K562 (cell line): ENCODE data around the gene OR5K1. TPM values are rescaled to one million over a fixed set of nuclear protein-coding genes. Genes with fewer than 3 reads are reported as not detected.

Source experiments
- ARNT ChIP-seq, 2 experiments: fragments of 450-650 bp; IDR thresholded peaks; 2 replicates each; pipeline ENCODE4 v1.6.1; 2016; ENCODE audit warnings: mild to moderate bottlenecking in 1 of 2
- ATF1 ChIP-seq, 2 experiments: fragments of 450-650 bp in 1 of 2; IDR thresholded peaks; 2 replicates each; pipeline ENCODE4 v1.6.1; 2016; ENCODE audit warnings: missing compliant biosample characterization in 1 of 2, missing genetic modification characterization in 1 of 2
- CREB1 ChIP-seq, 2 experiments: sonication (generic) in 1 of 2; formaldehyde crosslinking in 1 of 2; IDR thresholded peaks; 2 replicates each; pipeline versions ENCODE4 v1.6.1 to v1.8.0; 2012 to 2022; ENCODE audit warnings: inconsistent platforms in 1 of 2, mild to moderate bottlenecking in 1 of 2, missing genetic modification reagents in 1 of 2, moderate library complexity in 1 of 2
- ELF4 ChIP-seq: fragments of 450-650 bp; formaldehyde crosslinking; IDR thresholded peaks from 2 replicates; pipeline ENCODE4 v1.4.0; 2022; ENCODE audit warnings: missing genetic modification characterization
- ERF ChIP-seq: fragments of 450-650 bp; formaldehyde crosslinking; IDR thresholded peaks from 2 replicates; pipeline ENCODE4 v1.4.0; 2020; ENCODE audit warnings: mild to moderate bottlenecking, mixed read lengths
- HLTF ChIP-seq: fragments of 450-650 bp; IDR thresholded peaks from 2 replicates; pipeline ENCODE4 v1.6.1; 2016
- ID3 ChIP-seq, 2 experiments: fragments of 250-450 bp in 1 of 2; fragments of 450-650 bp in 1 of 2; sonication (Bioruptor Pico) in 1 of 2; IDR thresholded peaks; 2 replicates each; pipeline versions ENCODE4 v1.6.1 to v1.8.0; 2016 to 2021; ENCODE audit warnings: mild to moderate bottlenecking in 2 of 2, moderate library complexity in 2 of 2, missing compliant biosample characterization in 1 of 2, missing genetic modification characterization in 1 of 2
- NR1H2 ChIP-seq: sonication (generic); formaldehyde crosslinking; IDR thresholded peaks from 2 replicates; pipeline ENCODE4 v1.4.0; 2020; ENCODE audit warnings: mild to moderate bottlenecking, missing genetic modification reagents
- OTX1 ChIP-seq: fragments of 450-650 bp; formaldehyde crosslinking; IDR thresholded peaks from 2 replicates; pipeline ENCODE4 v1.4.0; 2022; ENCODE audit warnings: mild to moderate bottlenecking
- PHTF2 ChIP-seq: fragments of 250-450 bp; sonication (Bioruptor Pico); IDR thresholded peaks from 2 replicates; pipeline ENCODE4 v1.5.0; 2021; ENCODE audit warnings: mild to moderate bottlenecking
- RFX7 ChIP-seq: fragments of 250-450 bp; sonication (Bioruptor Pico); IDR thresholded peaks from 2 replicates; pipeline ENCODE4 v1.5.1; 2021; ENCODE audit warnings: mild to moderate bottlenecking
- SMC3 ChIP-seq: conservative IDR thresholded peaks from 2 replicates; pipeline ENCODE4 v1.6.1; 2011; ENCODE audit warnings: low read depth, low read length, improper control_type of control experiment; ENCODE audit not compliant: insufficient read depth
- TAF9B ChIP-seq: fragments of 450-650 bp; IDR thresholded peaks from 2 replicates; pipeline ENCODE4 v1.6.1; 2018; ENCODE audit warnings: mild to moderate bottlenecking; ENCODE audit not compliant: partially characterized antibody
- TEAD4 ChIP-seq, 2 experiments: sonication (generic) in 1 of 2; formaldehyde crosslinking in 1 of 2; IDR thresholded peaks; 2 replicates each; pipeline versions ENCODE4 v1.6.1 to v1.8.0; 2012 to 2022; ENCODE audit warnings: borderline replicate concordance in 1 of 2, inconsistent platforms in 1 of 2, low read length in 1 of 2, mild to moderate bottlenecking in 1 of 2, missing genetic modification reagents in 1 of 2
- YBX1 ChIP-seq: fragments of 450-650 bp; IDR thresholded peaks from 2 replicates; pipeline ENCODE4 v1.7.1; 2016; ENCODE audit warnings: mild to moderate bottlenecking
- ZC3H8 ChIP-seq: fragments of 450-650 bp; IDR thresholded peaks from 2 replicates; pipeline ENCODE4 v1.6.1; 2017
- ZKSCAN3 ChIP-seq: fragments of 250-450 bp; sonication (Bioruptor Pico); IDR thresholded peaks from 2 replicates; pipeline ENCODE4 v1.4.0; 2020
- ZNF165 ChIP-seq: fragments of 250-450 bp; sonication (Bioruptor Pico); IDR thresholded peaks from 2 replicates; pipeline ENCODE4 v1.4.0; 2020; ENCODE audit warnings: borderline replicate concordance
- ZNF212 ChIP-seq: fragments of 450-650 bp; formaldehyde crosslinking; IDR thresholded peaks from 2 replicates; pipeline ENCODE4 v1.4.0; 2020; ENCODE audit warnings: mild to moderate bottlenecking
- ZNF551 ChIP-seq: fragments of 250-450 bp; sonication (Bioruptor Pico); IDR thresholded peaks from 2 replicates; pipeline ENCODE4 v1.5.0; 2021; ENCODE audit warnings: mild to moderate bottlenecking, moderate library complexity
- polyA plus RNA-seq, 8 experiments: library from polyadenylated mRNA; depleted of rRNA in 4 of 8; stranded (reverse) in 5 of 8; unstranded in 3 of 8; fragments of >200 nt; fragmentation: Nextera tagmentation in 2 of 8; fragmentation: Illumina TruSeq in 1 of 8; extraction: Ambion mirVana in 2 of 8; extraction: Trizol in 1 of 8; gene quantifications; 2 replicates each; pipeline versions ENCODE4 v1.2.1 to v1.2.3, GENCODE V29; 2011 to 2014; ENCODE audit warnings: inconsistent platforms in 1 of 8, missing spikeins in 1 of 8
- total RNA-seq, 7 experiments: library from RNA; depleted of rRNA in 6 of 7; stranded (reverse); fragments of >200 nt in 6 of 7; fragmentation: Illumina TruSeq in 2 of 7; extraction: Trizol in 2 of 7; gene quantifications; 2 replicates each; pipeline versions ENCODE4 v1.2.1 to v1.2.3, GENCODE V29; 2011 to 2021; ENCODE audit warnings: low replicate concordance in 1 of 7
- TF ChIP-seq, protein P1 (sequence below): fragments of 250-450 bp; sonication (Bioruptor Pico); IDR thresholded peaks from 2 replicates; pipeline ENCODE4 v1.9.0; 2021; ENCODE audit warnings: mild to moderate bottlenecking, inconsistent platforms

The OR5K1 gene
- total and polyA plus RNA-seq, 9 of the 15 experiments (the other 6 are each of a cell fraction or from before 2014, with no cell fraction given): not detected

DNA sequence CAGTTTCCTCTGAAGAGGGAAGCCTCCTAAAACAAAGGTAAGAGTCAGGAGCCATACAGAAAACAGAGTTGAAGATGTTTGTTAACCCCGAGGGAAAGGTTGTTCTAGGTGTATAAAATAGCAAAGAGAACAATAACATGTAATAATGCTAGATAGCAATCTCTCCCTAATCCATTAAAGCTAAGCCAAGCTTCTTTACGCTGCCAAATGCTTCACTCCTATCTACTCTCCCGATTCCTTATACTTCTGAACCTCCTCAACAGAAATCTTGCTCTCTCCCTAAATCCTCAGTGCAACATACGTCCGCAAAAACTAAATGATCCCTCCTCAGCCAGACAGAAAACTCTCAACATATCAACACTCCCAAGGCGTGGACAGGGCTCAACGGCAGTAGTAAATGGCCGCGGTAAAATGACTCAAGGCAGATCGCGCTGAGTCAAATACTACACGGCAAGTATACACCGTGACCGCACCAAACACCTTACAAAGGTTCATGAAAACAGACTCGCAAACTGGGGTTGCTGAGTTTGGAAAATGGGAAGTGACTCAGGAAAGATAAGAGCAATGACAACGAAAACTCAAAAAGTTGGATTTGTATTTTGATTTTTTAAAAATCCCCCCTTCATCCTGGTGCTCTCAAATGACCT, 59.0 kb downstream of the OR5K1 start (continued):
- TF ChIP-seq, protein P1, sequence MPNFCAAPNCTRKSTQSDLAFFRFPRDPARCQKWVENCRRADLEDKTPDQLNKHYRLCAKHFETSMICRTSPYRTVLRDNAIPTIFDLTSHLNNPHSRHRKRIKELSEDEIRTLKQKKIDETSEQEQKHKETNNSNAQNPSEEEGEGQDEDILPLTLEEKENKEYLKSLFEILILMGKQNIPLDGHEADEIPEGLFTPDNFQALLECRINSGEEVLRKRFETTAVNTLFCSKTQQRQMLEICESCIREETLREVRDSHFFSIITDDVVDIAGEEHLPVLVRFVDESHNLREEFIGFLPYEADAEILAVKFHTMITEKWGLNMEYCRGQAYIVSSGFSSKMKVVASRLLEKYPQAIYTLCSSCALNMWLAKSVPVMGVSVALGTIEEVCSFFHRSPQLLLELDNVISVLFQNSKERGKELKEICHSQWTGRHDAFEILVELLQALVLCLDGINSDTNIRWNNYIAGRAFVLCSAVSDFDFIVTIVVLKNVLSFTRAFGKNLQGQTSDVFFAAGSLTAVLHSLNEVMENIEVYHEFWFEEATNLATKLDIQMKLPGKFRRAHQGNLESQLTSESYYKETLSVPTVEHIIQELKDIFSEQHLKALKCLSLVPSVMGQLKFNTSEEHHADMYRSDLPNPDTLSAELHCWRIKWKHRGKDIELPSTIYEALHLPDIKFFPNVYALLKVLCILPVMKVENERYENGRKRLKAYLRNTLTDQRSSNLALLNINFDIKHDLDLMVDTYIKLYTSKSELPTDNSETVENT: no peak
- TF ChIP-seq OTX1 (CRISPR knock-in tag) (no peak), PHTF2 (CRISPR knock-in tag) (no peak), ID3 (CRISPR knock-in tag; IDR thresholded peaks at IDR 0.05) (no peak), ID3 (tag; IDR thresholded peaks at IDR 0.05) (no peak), SMC3 (no peak), ERF (CRISPR knock-in tag) (no peak), ZNF551 (no peak), TEAD4 (IDR thresholded peaks at IDR 0.05; ENCODE audit: low read length) (no peak), TEAD4 (CRISPR knock-in tag; IDR thresholded peaks at IDR 0.05; ENCODE audit: borderline replicate concordance) (no peak), HLTF (no peak), ARNT (IDR thresholded peaks at IDR 0.05) (no peak), ATF1 (CRISPR knock-in tag; IDR thresholded peaks at IDR 0.05) (no peak), ATF1 (tag; IDR thresholded peaks at IDR 0.05) (no peak), CREB1 (IDR thresholded peaks at IDR 0.05) (no peak), CREB1 (CRISPR knock-in tag; IDR thresholded peaks at IDR 0.05) (no peak), ELF4 (no peak), ZC3H8 (no peak), RFX7 (CRISPR knock-in tag) (no peak), ZKSCAN3 (CRISPR knock-in tag) (no peak), ZNF212 (CRISPR knock-in tag) (no peak), NR1H2 (CRISPR knock-in tag) (no peak), YBX1 (no peak), TAF9B (no peak), ZNF165 (no peak)
